HepG2 (cell line): ENCODE data around the gene PFDN5. TPM values are rescaled to one million over a fixed set of nuclear protein-coding genes. Genes with fewer than 3 reads are reported as not detected.
A peak's percentile ranks its signal among the peaks of the same experiment; 100 is the strongest.

Experiments used
- ATAC-seq: fragments of 200-7000 bp; cut with Tn5 transposase; 3 replicates; pipeline ENCODE4 v1.9.1; 2020; ENCODE audit warnings: mild to moderate bottlenecking, moderate library complexity
- BruUV-seq: library from RNA; stranded (reverse); fragments of 400-500 nt; replicated peaks from 2 replicates; lab custom pipeline; 2021; lab: Mats Ljungman, UMichigan
- CTCF ChIA-PET: fragments of 300-600 bp; formaldehyde crosslinking; extraction: SDS; loops from one replicate; lab custom pipeline; 2021; ENCODE audit warnings: low total read pairs, inconsistent platforms, low intra/inter-chr PET ratio; lab: Yijun Ruan, JAX
- POLR2A ChIA-PET: fragments of 350-600 bp; sonication (Branson Sonifier 250); formaldehyde crosslinking; loops from one replicate; lab custom pipeline; 2020; ENCODE audit warnings: antibody characterized with exemption, inconsistent platforms; lab: Yijun Ruan, JAX
- DNase-seq: peaks from one replicate; pipeline ENCODE4 v3.0.0-alpha.2; 2015; ENCODE audit warnings: low spot score
- FAIRE-seq: peaks from 3 replicates; lab custom pipeline; 2011; peaks lifted over from hg19 to GRCh38; lab: Jason Lieb, UNC
- H2AFZ ChIP-seq: one replicate; pipeline ENCODE4 v1.6.1; 2011; ENCODE audit warnings: low read length, inconsistent platforms
- H3K27ac ChIP-seq: fragments of 300-600 bp; 3 replicates; pipeline ENCODE4 v1.8.0; 2011; ENCODE audit warnings: mixed run types, mild to moderate bottlenecking, mixed read lengths, low read length, inconsistent platforms; ENCODE audit not compliant: insufficient read depth; ENCODE audit errors: extremely low read length
- H3K27me3 ChIP-seq, 2 experiments: fragments of 200-600 bp in 1 of 2; 2 replicates in 1 of 2; 3 replicates in 1 of 2; pipeline versions ENCODE4 v1.6.0 to v1.8.0; 2011; ENCODE audit warnings: low read length in 2 of 2, mild to moderate bottlenecking in 2 of 2, moderate library complexity in 2 of 2, inconsistent platforms in 1 of 2; ENCODE audit not compliant: insufficient read depth in 2 of 2, control insufficient read depth in 1 of 2
- H3K36me3 ChIP-seq, 2 experiments: fragments of 200-600 bp in 1 of 2; replicated peaks in 1 of 2; 2 replicates in 1 of 2; 3 replicates in 1 of 2; pipeline versions ENCODE4 v1.5.1 to v1.8.0; 2011; ENCODE audit warnings: low read length in 2 of 2, inconsistent platforms in 1 of 2; ENCODE audit not compliant: insufficient read depth in 2 of 2, control insufficient read depth in 1 of 2
- H3K4me1 ChIP-seq: 2 replicates; pipeline ENCODE4 v1.5.1; 2012; ENCODE audit warnings: low read length, inconsistent platforms; ENCODE audit not compliant: insufficient read depth
- H3K4me2 ChIP-seq: 2 replicates; pipeline ENCODE4 v1.6.0; 2011; ENCODE audit warnings: low read depth, low read length, inconsistent platforms
- H3K4me3 ChIP-seq, 3 experiments: fragments of 200-600 bp in 1 of 3; sonication (generic), shearing (Covaris generic) in 1 of 3; replicated peaks in 1 of 3; 2 replicates each; pipeline ENCODE4 v1.5.1; 2011 to 2016; ENCODE audit warnings: low read length in 3 of 3, inconsistent platforms in 2 of 3, low read depth in 2 of 3, mild to moderate bottlenecking in 2 of 3, control low read depth in 1 of 3, mixed read lengths in 1 of 3; ENCODE audit not compliant: insufficient read depth in 1 of 3
- H3K79me2 ChIP-seq: one replicate; pipeline ENCODE4 v1.6.1; 2011; ENCODE audit warnings: low read length, inconsistent platforms; ENCODE audit not compliant: insufficient read depth
- H3K9ac ChIP-seq: 2 replicates; pipeline ENCODE4 v1.6.0; 2011; ENCODE audit warnings: mild to moderate bottlenecking, low read depth, low read length, inconsistent platforms; ENCODE audit not compliant: insufficient read depth
- H3K9me3 ChIP-seq: 2 replicates; pipeline ENCODE4 v1.5.1; 2012; ENCODE audit warnings: mild to moderate bottlenecking, low read length
- H4K20me1 ChIP-seq: 2 replicates; pipeline ENCODE4 v1.6.0; 2011; ENCODE audit warnings: inconsistent platforms, mild to moderate bottlenecking, low read length, moderate library complexity; ENCODE audit not compliant: insufficient read depth
- BCL6 ChIP-seq: IDR thresholded peaks from 2 replicates; pipeline ENCODE4 v1.6.1; 2016; ENCODE audit warnings: missing genetic modification reagents, missing compliant biosample characterization
- E2F5 ChIP-seq: sonication (generic); formaldehyde crosslinking; conservative IDR thresholded peaks from 2 replicates; pipeline ENCODE4 v1.4.0; 2020; ENCODE audit warnings: missing genetic modification reagents
- NFRKB ChIP-seq: fragments of 450-650 bp; IDR thresholded peaks from 2 replicates; pipeline ENCODE4 v1.6.1; 2017
- RBFOX2 ChIP-seq: fragments of 200-400 bp; formaldehyde crosslinking; IDR thresholded peaks from 2 replicates; pipeline ENCODE4 v1.6.1; 2017; ENCODE audit warnings: low read depth, mild to moderate bottlenecking, low read length
- SNAPC2 ChIP-seq: sonication (generic); formaldehyde crosslinking; IDR thresholded peaks from 2 replicates; pipeline ENCODE4 v1.8.1; 2022; ENCODE audit warnings: mild to moderate bottlenecking, missing genetic modification reagents
- THAP8 ChIP-seq: sonication (generic); formaldehyde crosslinking; IDR thresholded peaks from 2 replicates; pipeline ENCODE4 v1.5.1; 2020; ENCODE audit warnings: missing genetic modification reagents, mild to moderate bottlenecking, borderline replicate concordance
- ZBTB2 ChIP-seq: sonication (generic); formaldehyde crosslinking; IDR thresholded peaks from 2 replicates; pipeline ENCODE4 v1.8.0; 2022; ENCODE audit warnings: low read depth, missing genetic modification reagents
- ZNF850 ChIP-seq: sonication (generic); formaldehyde crosslinking; conservative IDR thresholded peaks from 2 replicates; pipeline ENCODE4 v1.9.0; 2021; ENCODE audit warnings: mild to moderate bottlenecking, missing genetic modification reagents
- WGBS: methylation state at CpG from one replicate; pipeline ENCODE4 v1.1.6; 2017; ENCODE audit warnings: low lambda C conversion rate; 5-methylcytosine and 5-hydroxymethylcytosine counted together
- in situ Hi-C: cut with HindIII; loops from 2 replicates; pipeline ENCODE4 v1.10.0; 2017; ENCODE audit warnings: low pct_unique_long_range_greater_than_20kb; ENCODE audit not compliant: extremely low pct_ligation_motif_present
- intact Hi-C: fragments of 100-400 bp; cut with micrococcal nuclease; formaldehyde crosslinking; loops from one replicate; pipeline ENCODE4 v1.10.0; 2022; ENCODE audit not compliant: unreplicated experiment
- polyA plus RNA-seq, 8 experiments: library from polyadenylated mRNA; depleted of rRNA in 3 of 8; stranded (reverse) in 7 of 8; unstranded in 1 of 8; fragments of >200 nt; fragmentation: Illumina TruSeq in 4 of 8; extraction: Trizol in 4 of 8; gene quantifications; 2 replicates each; pipeline versions ENCODE4 v1.2.1 to v1.2.3, GENCODE V29; 2011 to 2016; ENCODE audit warnings: low read depth in 4 of 8, missing spikeins in 1 of 8, mixed read lengths in 1 of 8; ENCODE audit not compliant: insufficient read depth in 1 of 8
- total RNA-seq, 5 experiments: library from RNA; depleted of rRNA; stranded (reverse); fragments of >200 nt; fragmentation: Illumina TruSeq; extraction: Trizol; gene quantifications; 2 replicates each; pipeline ENCODE4 v1.2.3, GENCODE V29; 2016; ENCODE audit warnings: low read depth in 1 of 5

PFDN5 gene
- total and polyA plus RNA-seq, 2 of the 13 experiments (the other 11 are each of a cell fraction or from before 2014, with no cell fraction given), result 449 to 462 TPM

GRCh38 chr12:53276511-53276910 lies 18.8 kb upstream of the PFDN5 start:
- Histone ChIP-seq H3K27ac (no peak overlapping the region), H4K20me1 (no peaks in the 10 kb centered on the region), H3K27me3 (no peaks in the 10 kb centered on the region; a peak in 1 of 5 replicates), H3K36me3 (peaks cover 12 to 38% of the 10 kb centered on the region in 2 experiments; a peak in 4 of 5 replicates), H3K4me3 (no peak overlapping the region), H3K79me2 (no peaks in the 10 kb centered on the region), H2AFZ (no peak overlapping the region), H3K9me3 (no peaks in the 10 kb centered on the region), H3K4me1 (peaks cover 15% of the 10 kb centered on the region), H3K4me2 (no peak overlapping the region), H3K9ac (no peak overlapping the region)
- TF ChIP-seq BCL6 (CRISPR knock-in tag), result no peak
- no peak for TF ChIP-seq SNAPC2 (CRISPR knock-in tag)
- TF ChIP-seq ZNF850 (CRISPR knock-in tag), result no peak
- no peak for TF ChIP-seq THAP8 (CRISPR knock-in tag)
- TF ChIP-seq NFRKB, result no peak
- TF ChIP-seq E2F5 (CRISPR knock-in tag), result no peak
- TF ChIP-seq ZBTB2 (CRISPR knock-in tag), result no peak
- 0 out of 2 replicates have a peak, but pooled peaks have one; percentile 25 for TF ChIP-seq RBFOX2
- DNase-seq (no peak), ATAC-seq (no peak), FAIRE-seq (no peak)
- in situ Hi-C loops (no loop called here), intact Hi-C loops (no loop called here)
- no TSS peak for BruUV-seq
- ChIA-PET POLR2A (no interaction called here), CTCF (no interaction called here)
- 100% methylated on average over 4 of the region's 11 CpGs for WGBS
